ENCODE data around the gene THTPA. TPM values are rescaled to one million over a fixed set of nuclear protein-coding genes. Genes with fewer than 3 reads are reported as not detected.

Gene THTPA
- total and polyA plus RNA-seq, 9 of the 15 experiments (the other 6 are each of a cell fraction or from before 2014, with no cell fraction given) = 2.4 to 8.7 (median 5.2) TPM

GRCh38 chr14:23530375-23531055 is 25.6 kb upstream of the THTPA start:
- DNase-seq (ENCODE audit: extremely low read depth in 1 of 4, low spot score in 3 of 4) = no peak
- intact Hi-C loops (cut with micrococcal nuclease) = no loop called here
- Histone ChIP-seq H3K27me3 (ENCODE audit: control insufficient read depth in 2 of 2, insufficient read depth in 2 of 2, low read length in 2 of 2) (peaks cover 0 to 36% of the 10 kb centered on the region in 2 experiments; a peak in 3 of 5 replicates), H3K9me3 (replicated peaks; ENCODE audit: control insufficient read depth, insufficient read depth, low read depth, low read length) (no peaks in the 10 kb centered on the region), H3K4me2 (ENCODE audit: insufficient read depth, low read length) (no peak overlapping the region), H3K4me3 (no peak overlapping the region), H3K9ac (ENCODE audit: insufficient read depth in 1 of 2, low read depth in 2 of 2, low read length in 2 of 2) (no peak overlapping the region), H3K79me2 (ENCODE audit: control insufficient read depth, insufficient read depth, low read length) (no peaks in the 10 kb centered on the region), H2AFZ (ENCODE audit: low read depth, low read length) (no peak overlapping the region), H3K4me1 (replicated peaks in 1 of 2; ENCODE audit: control insufficient read depth in 2 of 2, insufficient read depth in 2 of 2, low read length in 2 of 2) (peaks cover 0 to 5% of the 10 kb centered on the region in 2 experiments; a peak in 2 of 5 replicates), H4K20me1 (replicated peaks; ENCODE audit: control insufficient read depth, insufficient read depth, low read length) (no peaks in the 10 kb centered on the region; the same call in 1 of the 2 replicates), H3K27ac (ENCODE audit: extremely low read depth, low read depth, low read length) (no peak overlapping the region), H3K36me3 (ENCODE audit: control insufficient read depth, insufficient read depth, low read length) (no peaks in the 10 kb centered on the region), H3K9me1 (ENCODE audit: control insufficient read depth, insufficient read depth, low read length) (no peaks in the 10 kb centered on the region)
- in situ Hi-C loops (cut with MboI) = no loop called here
- no TSS peak for BruUV-seq (replicated peaks)
- POLR2A ChIA-PET = interaction anchor here (1.4 kb wide), 1 partner anchor 23 kb away, joined by 3 read pairs; no protein-coding TSS in a partner anchor
- no peak for ATAC-seq
- 24% methylated on average over 10 of the region's 10 CpGs for WGBS (ENCODE audit: insufficient coverage, low coverage, missing lambda C conversion rate)
- no peak for FAIRE-seq
- CTCF ChIA-PET (ENCODE audit: low intra/inter-chr PET ratio) = no interaction called here
- no peak for TF ChIP-seq ZNF644 (tag; IDR thresholded peaks at IDR 0.05; ENCODE audit: low read depth)
- no peak for TF ChIP-seq BRF2 (IDR thresholded peaks at IDR 0.05; ENCODE audit: borderline replicate concordance, insufficient read depth, insufficient read length)
- TF ChIP-seq ZNF318 (IDR thresholded peaks at IDR 0.05; ENCODE audit: borderline replicate concordance in 1 of 2, low read depth in 1 of 2) = no peak
- TF ChIP-seq ZNF830 (CRISPR knock-in tag; IDR thresholded peaks at IDR 0.05) = no peak
